IPS DF 6.9 (cell line): ENCODE data around the gene VPS35L.

ENCODE experiments used
- DNase-seq: peaks from one replicate; pipeline ENCODE4 v3.0.0-alpha.2; 2013; ENCODE audit warnings: low read depth, low spot score
- H3K27ac ChIP-seq: one replicate; pipeline ENCODE4 v1.5.1; 2013; ENCODE audit warnings: low read length, control low read depth
- H3K27me3 ChIP-seq: 2 replicates; pipeline ENCODE4 v1.6.1; 2013; ENCODE audit warnings: mild to moderate bottlenecking, low read length; ENCODE audit not compliant: control insufficient read depth, insufficient read depth
- H3K36me3 ChIP-seq: 2 replicates; pipeline ENCODE4 v1.6.1; 2013; ENCODE audit warnings: low read length; ENCODE audit not compliant: control insufficient read depth, insufficient read depth
- H3K4me1 ChIP-seq: 2 replicates; pipeline ENCODE4 v1.6.1; 2013; ENCODE audit warnings: low read length; ENCODE audit not compliant: control insufficient read depth, insufficient read depth
- H3K4me3 ChIP-seq: 2 replicates; pipeline ENCODE4 v1.5.1; 2013; ENCODE audit warnings: mild to moderate bottlenecking, low read length
- H3K9me3 ChIP-seq: 2 replicates; pipeline ENCODE4 v1.6.1; 2013; ENCODE audit warnings: low read length, inconsistent platforms; ENCODE audit not compliant: control insufficient read depth, insufficient read depth
- WGBS: extraction: QIAGEN DNeasy Blood & Tissue Kit; methylation state at CpG from one replicate; pipeline ENCODE4 v1.1.7; 2013; ENCODE audit warnings: mixed read lengths, missing lambda C conversion rate; ENCODE audit not compliant: insufficient read length, insufficient coverage; 5-methylcytosine and 5-hydroxymethylcytosine counted together

Gene VPS35L

GRCh38 chr16:19700319-19700781, 144.8 kb downstream of the VPS35L start:
- Histone ChIP-seq H3K36me3 (peaks cover 29% of the 10 kb centered on the region), H3K27ac (no peak overlapping the region), H3K4me3 (no peak overlapping the region), H3K27me3 (no peaks in the 10 kb centered on the region), H3K9me3 (no peaks in the 10 kb centered on the region), H3K4me1 (no peaks in the 10 kb centered on the region)
- WGBS: no CpG with 5 or more reads among the region's 6 CpGs
- no peak for DNase-seq

GRCh38 chr16:19701091-19701490, 145.6 kb downstream of the VPS35L start:
- Histone ChIP-seq H3K36me3 (peaks cover 35% of the 10 kb centered on the region), H3K27ac (no peak overlapping the region)
- no CpG with 5 or more reads among the region's 3 CpGs for WGBS

GRCh38 chr16:19703172-19703889, 147.8 kb downstream of the VPS35L start:
- WGBS: no CpG with 5 or more reads among the region's 6 CpGs
- Histone ChIP-seq H3K9me3 (no peaks in the 10 kb centered on the region), H3K27ac (no peak overlapping the region), H3K27me3 (no peaks in the 10 kb centered on the region), H3K36me3 (peaks cover 30% of the 10 kb centered on the region), H3K4me1 (peaks cover 7% of the 10 kb centered on the region), H3K4me3 (no peak overlapping the region)
- no peak for DNase-seq

More at GRCh38 chr16:19701091-19701490, 145.6 kb downstream of the VPS35L start:
- no peak overlapping the region for H3K4me3 ChIP-seq
- no peak for DNase-seq
- no peaks in the 10 kb centered on the region for H3K4me1 ChIP-seq
- no peaks in the 10 kb centered on the region for H3K27me3 ChIP-seq
- H3K9me3 ChIP-seq: no peaks in the 10 kb centered on the region

GRCh38 chr16:19704321-19705145, 149.0 kb downstream of the VPS35L start:
- H3K4me3 ChIP-seq: no peak overlapping the region
- peaks cover 34% of the 10 kb centered on the region for H3K36me3 ChIP-seq
- no peaks in the 10 kb centered on the region for H3K9me3 ChIP-seq
- no CpG with 5 or more reads among the region's 18 CpGs for WGBS
- H3K27ac ChIP-seq: no peak overlapping the region
- no peaks in the 10 kb centered on the region for H3K27me3 ChIP-seq
- peaks cover 9% of the 10 kb centered on the region for H3K4me1 ChIP-seq
- DNase-seq: no peak

GRCh38 chr16:19705146-19705501, 149.6 kb downstream of the VPS35L start:
- Histone ChIP-seq H3K9me3 (no peaks in the 10 kb centered on the region), H3K4me3 (no peak overlapping the region), H3K36me3 (peaks cover 39% of the 10 kb centered on the region), H3K27ac (no peak overlapping the region), H3K4me1 (peaks cover 9% of the 10 kb centered on the region), H3K27me3 (no peaks in the 10 kb centered on the region)
- DNase-seq: no peak
- no CpG with 5 or more reads among the region's 8 CpGs for WGBS

GRCh38 chr16:19705843-19706242, 150.3 kb downstream of the VPS35L start:
- no CpG with 5 or more reads among the region's 5 CpGs for WGBS
- peaks cover 9% of the 10 kb centered on the region for H3K4me1 ChIP-seq

GRCh38 chr16:19706846-19707245, 151.3 kb downstream of the VPS35L start:
- Histone ChIP-seq H3K4me1 (peaks cover 12% of the 10 kb centered on the region), H3K36me3 (peaks cover 46% of the 10 kb centered on the region), H3K4me3 (no peak overlapping the region), H3K27ac (no peak overlapping the region), H3K9me3 (no peaks in the 10 kb centered on the region), H3K27me3 (no peaks in the 10 kb centered on the region)
- no CpG with 5 or more reads among the region's 15 CpGs for WGBS
- no peak for DNase-seq

More at GRCh38 chr16:19705843-19706242, 150.3 kb downstream of the VPS35L start:
- no peak overlapping the region for H3K4me3 ChIP-seq
- no peaks in the 10 kb centered on the region for H3K27me3 ChIP-seq
- no peaks in the 10 kb centered on the region for H3K9me3 ChIP-seq
- peaks cover 41% of the 10 kb centered on the region for H3K36me3 ChIP-seq
- H3K27ac ChIP-seq: no peak overlapping the region
- DNase-seq: no peak

GRCh38 chr16:19707569-19708295, 152.2 kb downstream of the VPS35L start:
- Histone ChIP-seq H3K27me3 (no peaks in the 10 kb centered on the region), H3K36me3 (peaks cover 41% of the 10 kb centered on the region), H3K4me3 (no peak overlapping the region), H3K27ac (no peak overlapping the region), H3K4me1 (peaks cover 14% of the 10 kb centered on the region), H3K9me3 (no peaks in the 10 kb centered on the region)
- WGBS: no CpG with 5 or more reads among the region's 22 CpGs
- no peak for DNase-seq

GRCh38 chr16:19708296-19709205, 153.0 kb downstream of the VPS35L start:
- Histone ChIP-seq H3K9me3 (no peaks in the 10 kb centered on the region), H3K27me3 (no peaks in the 10 kb centered on the region), H3K36me3 (peaks cover 35% of the 10 kb centered on the region), H3K27ac (no peak overlapping the region), H3K4me3 (no peak overlapping the region), H3K4me1 (peaks cover 14% of the 10 kb centered on the region)
- no CpG with 5 or more reads among the region's 18 CpGs for WGBS
- DNase-seq: no peak
